OCI-LY7 (cell line): ENCODE data around the gene PRKCA.

Source experiments
- CTCF ChIP-seq: fragments of 200-600 bp; sonication (generic); conservative IDR thresholded peaks from 2 replicates; pipeline ENCODE4 v1.5.1; 2014; ENCODE audit warnings: mild to moderate bottlenecking, antibody characterized with exemption, low read length, moderate library complexity, mixed read lengths
- EZH2phosphoT487 ChIP-seq: fragments of 200-600 bp; sonication (generic); IDR thresholded peaks from 2 replicates; pipeline ENCODE4 v1.6.1; 2018; ENCODE audit warnings: low read depth, borderline replicate concordance, mild to moderate bottlenecking, mixed run types, antibody characterized with exemption, low read length, moderate library complexity, mixed read lengths

- no peak for TF ChIP-seq CTCF
- TF ChIP-seq EZH2phosphoT487 = no peak
Measured at GRCh38 chr17:66663041-66663606, 360.7 kb downstream of the PRKCA start.
